Lower leg skin (tissue), 4 donors: ENCODE measurements around the gene EXTL2. TPM values are rescaled to one million over a fixed set of nuclear protein-coding genes. Genes with fewer than 3 reads are reported as not detected.

ENCODE experiments used
- DNase-seq, 2 donors: peaks; one replicate each; pipeline ENCODE4 v3.0.0-alpha.2; 2019; ENCODE audit warnings: low spot score in 2 of 2
- H3K4me3 ChIP-seq: fragments of 200-600 bp; sonication (generic); 2 replicates; pipeline ENCODE4 v1.5.1; 2017; ENCODE audit warnings: mild to moderate bottlenecking, low read depth; ENCODE audit not compliant: poor library complexity, severe bottlenecking
- POLR2A ChIP-seq, 2 donors: fragments of 450-650 bp; IDR thresholded peaks; one replicate each; pipeline ENCODE4 v1.6.1; 2016 to 2017; ENCODE audit warnings: antibody characterized with exemption in 2 of 2, mild to moderate bottlenecking in 1 of 2, moderate library complexity in 1 of 2
- WGBS, 2 donors: methylation state at CpG; one replicate each; pipeline ENCODE4 v1.1.5; 2018; 5-methylcytosine and 5-hydroxymethylcytosine counted together
- intact Hi-C: fragments of 100-400 bp; cut with DNase I; formaldehyde crosslinking; loops from one replicate; pipeline ENCODE4 v1.15.0; 2023; ENCODE audit warnings: low total_unique reads
- total RNA-seq, 4 donors: library from RNA; depleted of rRNA; stranded (reverse); fragments of >200 nt; gene quantifications; one replicate each; pipeline ENCODE4 v1.1.0, GENCODE V29; 2016
- TF ChIP-seq, protein P1 (sequence below), 3 donors: fragments of 450-650 bp; IDR thresholded peaks; one replicate each; pipeline ENCODE4 v1.5.1; 2016; ENCODE audit warnings: antibody characterized with exemption in 3 of 3, mild to moderate bottlenecking in 3 of 3, moderate library complexity in 2 of 3

EXTL2 gene
- total RNA-seq, 4 donors from 2014 or later, result 2.3 to 5.6 (median 4.2) TPM

DNA sequence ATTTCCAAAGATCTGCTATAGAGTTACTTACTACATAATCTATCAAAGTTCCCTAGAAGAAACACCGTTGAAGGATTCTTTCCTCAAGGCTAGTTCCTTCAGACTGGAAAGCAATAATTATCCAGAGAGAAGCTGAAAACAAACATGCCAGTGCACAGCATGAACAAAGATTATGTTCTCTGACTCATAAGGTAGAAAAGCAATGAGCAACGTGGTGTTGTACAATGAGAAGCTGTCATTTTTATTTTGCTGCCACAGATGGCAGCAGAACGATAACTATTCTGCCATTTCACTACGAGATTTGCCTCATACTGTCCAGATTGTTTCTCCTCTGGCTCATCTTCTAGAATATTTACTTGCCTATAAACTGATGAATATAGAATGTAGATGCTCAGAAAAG, 10.7 kb downstream of the EXTL2 start:
- DNase-seq, result no peak
- TF ChIP-seq, protein P1, sequence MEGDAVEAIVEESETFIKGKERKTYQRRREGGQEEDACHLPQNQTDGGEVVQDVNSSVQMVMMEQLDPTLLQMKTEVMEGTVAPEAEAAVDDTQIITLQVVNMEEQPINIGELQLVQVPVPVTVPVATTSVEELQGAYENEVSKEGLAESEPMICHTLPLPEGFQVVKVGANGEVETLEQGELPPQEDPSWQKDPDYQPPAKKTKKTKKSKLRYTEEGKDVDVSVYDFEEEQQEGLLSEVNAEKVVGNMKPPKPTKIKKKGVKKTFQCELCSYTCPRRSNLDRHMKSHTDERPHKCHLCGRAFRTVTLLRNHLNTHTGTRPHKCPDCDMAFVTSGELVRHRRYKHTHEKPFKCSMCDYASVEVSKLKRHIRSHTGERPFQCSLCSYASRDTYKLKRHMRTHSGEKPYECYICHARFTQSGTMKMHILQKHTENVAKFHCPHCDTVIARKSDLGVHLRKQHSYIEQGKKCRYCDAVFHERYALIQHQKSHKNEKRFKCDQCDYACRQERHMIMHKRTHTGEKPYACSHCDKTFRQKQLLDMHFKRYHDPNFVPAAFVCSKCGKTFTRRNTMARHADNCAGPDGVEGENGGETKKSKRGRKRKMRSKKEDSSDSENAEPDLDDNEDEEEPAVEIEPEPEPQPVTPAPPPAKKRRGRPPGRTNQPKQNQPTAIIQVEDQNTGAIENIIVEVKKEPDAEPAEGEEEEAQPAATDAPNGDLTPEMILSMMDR (IDR thresholded peaks at IDR 0.05), result no peak
- TF ChIP-seq POLR2A (IDR thresholded peaks at IDR 0.05), result no peak
- intact Hi-C loops, result no loop called here
- WGBS, 2 donors, result 34 to 46% methylated on average over 4 of the region's 4 CpGs
- H3K4me3 ChIP-seq, result no peak overlapping the region

DNA sequence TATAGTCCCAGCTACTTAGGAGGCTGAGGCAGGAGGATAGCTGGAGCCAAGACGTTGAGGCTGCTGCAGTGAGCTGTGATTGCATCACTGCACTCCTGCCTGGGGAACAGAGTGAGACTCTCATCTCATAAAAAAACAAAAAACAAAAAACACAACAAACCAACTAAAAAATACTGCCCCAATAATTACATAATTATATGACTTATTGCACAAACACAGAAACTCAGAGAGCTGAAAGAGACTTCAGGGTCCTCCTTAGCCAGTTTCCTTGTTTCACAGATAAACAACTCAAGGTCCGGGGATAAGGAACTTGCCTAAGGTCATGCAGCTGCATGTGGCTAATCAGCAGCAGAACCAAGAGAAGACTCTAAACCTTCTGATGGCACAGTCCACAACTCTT, 11.9 kb downstream of the EXTL2 start:
- WGBS, 2 donors, result 54 to 64% methylated on average over 2 of the region's 2 CpGs
- intact Hi-C loops, result no loop called here
- no peak overlapping the region for H3K4me3 ChIP-seq
- DNase-seq, result no peak
- TF ChIP-seq, protein P1 (IDR thresholded peaks at IDR 0.05), result no peak
- TF ChIP-seq POLR2A (IDR thresholded peaks at IDR 0.05), result no peak

DNA sequence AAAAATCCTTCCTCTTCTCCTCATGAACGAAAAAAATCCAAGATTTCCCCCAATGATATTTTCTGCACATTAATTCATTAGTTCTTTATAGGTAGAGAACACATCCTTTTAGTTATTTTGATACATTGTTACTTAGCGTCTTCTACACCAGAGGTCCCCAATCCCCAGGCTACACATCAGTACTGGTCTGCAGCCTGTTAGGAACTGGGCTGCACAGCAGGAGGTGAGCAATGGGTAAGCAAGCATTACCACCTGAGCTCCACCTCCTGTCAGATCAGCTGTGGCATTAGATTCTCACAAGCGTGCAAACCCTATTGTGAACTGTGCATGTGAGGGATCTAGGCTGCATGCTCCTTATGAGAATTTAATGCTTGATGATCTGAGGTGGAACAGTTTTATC, 13.0 kb downstream of the EXTL2 start:
- WGBS, 2 donors, result 91 to 96% methylated on average over 3 of the region's 3 CpGs
- TF ChIP-seq POLR2A (IDR thresholded peaks at IDR 0.05), result no peak
- TF ChIP-seq, protein P1 (IDR thresholded peaks at IDR 0.05), result no peak
- H3K4me3 ChIP-seq, result no peak overlapping the region
- DNase-seq, result no peak
- intact Hi-C loops, result no loop called here

DNA sequence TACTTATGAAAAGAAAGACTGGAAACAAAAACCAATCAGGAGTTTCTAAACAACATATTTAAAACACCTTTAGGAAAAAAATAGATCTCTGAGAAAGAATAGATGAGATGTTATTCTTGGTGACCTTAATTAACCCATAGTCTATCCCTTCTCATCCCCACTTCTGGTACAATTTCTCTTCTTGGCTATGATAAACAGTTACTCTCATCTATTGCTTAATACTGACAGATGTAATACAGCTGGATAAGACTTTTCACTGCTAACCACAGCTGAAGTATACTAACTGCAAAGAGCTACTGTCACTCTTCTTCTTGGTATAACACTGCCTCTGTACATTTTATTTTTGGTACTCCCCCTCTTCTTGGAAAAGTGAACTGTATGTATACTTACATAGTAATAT, 15.2 kb downstream of the EXTL2 start:
- intact Hi-C loops, result no loop called here
- H3K4me3 ChIP-seq, result no peak overlapping the region
- TF ChIP-seq, protein P1 (IDR thresholded peaks at IDR 0.05), result no peak
- TF ChIP-seq POLR2A (IDR thresholded peaks at IDR 0.05), result no peak
- no peak for DNase-seq

DNA sequence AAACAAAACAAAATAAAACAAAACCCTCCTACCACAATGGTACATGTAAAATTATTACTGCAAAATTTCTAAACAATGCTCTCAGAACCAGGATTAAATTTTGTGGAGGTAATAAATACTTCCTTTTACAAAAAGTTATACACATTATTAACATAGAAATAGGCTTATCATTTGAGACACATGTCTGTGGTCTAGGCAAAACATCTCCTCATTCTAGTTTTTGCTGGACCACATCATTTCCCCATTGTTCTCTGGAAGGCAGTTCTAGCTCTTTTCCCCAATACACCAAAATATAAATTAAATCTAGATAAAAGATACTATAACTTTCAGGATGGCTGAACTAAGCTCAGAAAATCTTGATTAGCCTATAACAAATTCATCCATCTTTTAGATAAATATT, 18.4 kb downstream of the EXTL2 start:
- TF ChIP-seq POLR2A (IDR thresholded peaks at IDR 0.05), result no peak
- TF ChIP-seq, protein P1 (IDR thresholded peaks at IDR 0.05), result no peak

DNA sequence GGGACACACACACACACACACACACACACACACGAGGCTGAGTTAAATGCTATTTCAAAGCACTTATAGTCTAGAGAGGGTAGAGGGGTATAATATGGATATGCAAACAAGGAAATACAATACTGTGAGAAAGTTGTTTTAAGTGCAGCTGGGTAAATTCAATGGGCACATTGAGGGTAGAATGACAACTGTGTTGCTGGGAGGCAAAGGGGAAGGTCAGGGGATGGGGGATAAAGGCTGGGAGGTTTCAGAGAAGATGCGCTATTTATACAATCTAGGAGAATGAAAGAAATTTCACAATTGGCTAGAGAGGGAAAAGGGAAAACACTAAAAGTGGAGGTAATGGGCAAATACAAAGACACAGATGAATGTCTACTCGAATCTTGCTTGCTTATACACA, 19.4 kb downstream of the EXTL2 start:
- TF ChIP-seq, protein P1 (IDR thresholded peaks at IDR 0.05), result no peak
- no peak for TF ChIP-seq POLR2A (IDR thresholded peaks at IDR 0.05)
- intact Hi-C loops, result no loop called here
- WGBS, 2 donors, result 89 to 94% methylated on average over 3 of the region's 3 CpGs
- no peak for DNase-seq
- no peak overlapping the region for H3K4me3 ChIP-seq

More for the DNA sequence above, 18.4 kb downstream of the EXTL2 start:
- no peak overlapping the region for H3K4me3 ChIP-seq
- intact Hi-C loops, result no loop called here
- no peak for DNase-seq
